GM19238 (cell line): ENCODE data around the gene ZNHIT2.

Experiments
- DNase-seq: peaks from one replicate; pipeline ENCODE4 v3.0.0; 2011; ENCODE audit warnings: low spot score; ENCODE audit not compliant: insufficient read length

The ZNHIT2 gene

DNA sequence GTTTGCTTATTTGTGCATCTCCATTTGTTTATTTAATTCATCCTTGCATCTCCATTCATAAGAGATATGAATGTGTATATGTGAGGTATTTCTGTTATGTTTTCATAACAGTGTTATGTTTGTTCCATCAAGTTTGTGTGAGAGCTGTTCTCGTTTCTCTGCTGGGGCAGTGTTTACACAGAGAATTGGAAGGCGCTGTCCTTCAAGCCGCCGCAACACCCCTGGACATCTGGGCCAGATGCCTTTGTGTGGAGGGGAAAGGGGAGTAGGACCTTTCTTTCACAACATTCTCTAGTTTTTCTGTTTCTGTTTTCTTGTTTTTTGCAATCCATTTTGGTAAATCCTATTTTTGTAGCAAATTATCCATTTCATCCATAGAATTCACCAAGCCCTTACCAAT, 12.9 kb downstream of the ZNHIT2 start:
- DNase-seq = no peak

DNA sequence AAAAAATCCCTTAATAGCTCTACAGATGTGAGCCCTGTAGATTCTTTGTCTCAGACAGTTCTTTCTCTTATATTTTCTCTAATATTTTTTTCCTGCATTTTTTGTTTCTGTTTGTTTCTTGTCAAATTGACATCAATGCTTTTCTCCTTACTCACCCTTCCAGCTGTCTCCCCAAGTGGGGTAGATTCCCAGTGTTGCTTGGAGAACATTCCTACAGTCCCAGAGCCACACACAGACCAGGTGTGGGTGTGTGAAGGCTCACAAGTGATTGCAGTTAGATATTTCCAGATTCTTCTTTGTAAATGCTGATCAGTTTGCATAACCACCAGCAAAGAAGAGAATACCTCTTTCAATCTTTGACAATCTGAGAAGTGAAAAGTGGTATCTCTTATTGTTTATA, 14.0 kb downstream of the ZNHIT2 start:
- DNase-seq = no peak

DNA sequence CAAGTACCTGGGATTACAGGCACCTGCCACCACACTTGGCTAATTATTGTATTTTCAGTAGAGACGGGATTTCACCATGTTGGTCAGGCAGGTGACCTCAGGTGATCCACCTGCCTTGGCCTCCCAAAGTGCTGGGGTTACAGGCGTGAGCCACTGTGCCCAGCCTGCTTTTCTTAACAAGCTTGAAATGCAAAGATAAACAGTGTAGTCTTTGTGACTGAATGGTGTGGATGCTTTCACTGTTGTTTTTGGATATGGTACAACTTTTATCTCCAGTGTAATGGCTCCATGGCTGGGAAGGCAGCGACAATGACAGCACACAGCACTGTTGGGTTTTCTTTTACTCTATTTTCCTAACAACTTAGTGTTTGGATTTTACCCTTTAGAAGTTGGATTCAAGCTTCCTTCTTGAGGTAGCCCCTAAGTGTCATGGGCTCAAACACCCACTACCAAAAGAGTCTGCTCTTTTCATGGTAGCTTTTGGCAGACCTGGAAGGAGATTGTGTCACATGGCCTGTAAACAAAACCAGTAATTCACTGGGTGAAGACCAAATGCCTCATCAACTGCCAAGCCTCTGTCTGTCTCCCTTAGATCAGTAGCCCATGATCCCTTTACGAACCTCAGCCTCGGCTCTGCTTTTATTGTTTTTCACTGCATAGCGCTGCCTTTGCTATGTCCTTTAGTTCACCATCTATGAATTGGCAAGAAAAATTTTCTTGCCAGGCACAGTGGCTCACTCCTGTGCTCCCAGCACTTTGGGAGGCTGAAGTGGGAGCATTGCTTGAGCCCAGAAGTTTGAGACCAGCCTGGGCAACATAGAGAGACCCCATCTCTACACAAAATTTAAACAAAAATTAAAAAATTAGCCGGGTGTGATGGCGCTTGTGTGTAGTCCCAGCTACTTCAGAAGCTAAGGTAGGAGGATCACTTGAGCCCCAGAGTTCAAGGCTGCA, 15.1 kb downstream of the ZNHIT2 start:
- no peak for DNase-seq

DNA sequence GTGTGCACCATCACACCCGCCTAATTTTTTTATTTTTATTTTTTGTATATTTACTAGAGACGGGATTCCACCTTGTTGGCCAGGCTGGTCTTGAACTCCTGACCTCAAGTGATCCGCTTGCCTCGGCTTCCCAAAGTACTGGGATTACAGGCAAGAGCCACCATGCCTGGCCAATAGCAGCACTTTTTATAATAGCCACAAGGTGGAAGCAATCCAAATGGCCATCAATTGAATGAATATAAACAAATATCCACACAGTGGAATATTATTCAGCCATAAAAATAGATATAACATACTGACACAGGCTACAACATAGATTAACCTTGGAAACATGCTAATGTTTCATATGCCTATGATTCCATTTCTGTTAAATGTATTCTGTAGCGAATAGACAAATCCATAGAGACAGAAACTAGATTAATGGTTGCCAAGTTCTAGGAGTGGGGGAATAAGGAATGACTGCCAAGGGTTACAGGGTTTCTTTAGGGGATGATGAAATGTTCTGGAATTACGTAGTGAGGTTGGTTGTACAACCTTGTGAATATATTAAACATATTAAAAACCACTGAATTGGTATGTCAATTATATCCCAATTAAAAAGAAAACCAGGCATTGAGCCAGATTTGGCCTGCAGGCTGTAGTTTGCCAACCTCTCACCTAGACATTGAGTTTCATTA, 16.7 kb downstream of the ZNHIT2 start:
- DNase-seq = no peak

DNA sequence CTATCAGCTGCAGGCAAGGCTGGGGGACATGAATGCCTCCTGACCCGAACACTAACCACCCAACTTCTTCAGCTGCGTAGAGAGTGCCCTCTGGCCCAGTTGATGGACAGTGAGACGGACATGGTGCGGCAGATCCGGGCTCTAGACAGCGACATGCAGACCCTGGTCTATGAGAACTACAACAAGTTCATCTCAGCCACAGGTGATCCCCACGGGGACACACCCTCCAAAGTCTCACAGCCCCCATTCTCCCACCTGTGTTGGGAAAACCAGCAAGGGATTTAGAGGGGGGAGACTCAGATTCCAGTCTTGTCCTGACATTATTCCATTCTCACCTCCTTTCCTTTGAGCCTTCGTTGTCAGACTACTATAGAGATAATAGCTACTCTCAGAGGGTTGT, 20.6 kb downstream of the ZNHIT2 start:
- no peak for DNase-seq

DNA sequence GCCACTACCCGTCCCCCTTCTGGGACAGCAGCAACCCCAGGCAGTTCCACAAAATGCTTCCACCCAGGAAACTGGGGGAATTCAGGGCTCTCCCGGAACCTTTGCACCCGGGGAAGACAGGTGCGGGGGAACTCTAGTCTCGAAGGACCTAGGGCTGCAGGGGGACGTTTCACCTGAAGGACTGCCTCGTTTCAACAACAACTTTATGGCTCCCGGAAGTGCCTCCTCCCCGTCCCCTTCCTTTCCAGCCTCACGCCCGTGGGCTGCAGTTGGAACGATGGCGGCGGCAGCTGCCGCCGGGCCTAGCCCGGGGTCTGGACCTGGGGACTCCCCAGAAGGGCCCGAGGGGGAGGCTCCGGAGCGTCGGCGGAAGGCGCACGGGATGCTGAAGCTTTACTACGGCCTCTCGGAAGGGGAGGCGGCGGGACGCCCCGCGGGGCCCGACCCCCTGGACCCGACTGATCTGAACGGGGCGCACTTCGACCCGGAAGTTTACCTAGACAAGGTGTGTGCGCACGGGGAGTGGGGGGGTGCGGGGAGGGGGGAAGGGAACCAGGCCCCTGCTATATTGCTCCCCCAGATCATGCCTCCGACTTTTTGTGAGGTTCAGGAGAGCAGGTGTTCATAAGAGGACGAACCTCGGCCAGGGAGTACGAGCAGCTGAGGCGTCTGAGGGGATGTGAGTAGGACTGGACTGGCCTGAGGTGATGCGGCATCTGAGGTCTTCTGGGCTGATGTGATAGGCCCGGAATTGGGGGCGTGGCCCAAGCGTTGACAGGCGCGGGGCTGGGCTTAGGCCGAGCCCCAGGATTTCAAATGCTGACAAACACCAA, 21.3 kb downstream of the ZNHIT2 start, which contains the start of gene VPS51:
Gene VPS51 (plus strand): TSS at position 241 of the 833 bp plus-strand sequence. CDS start 37 bp downstream, at position 278.
- DNase-seq = peak; percentile 92

DNA sequence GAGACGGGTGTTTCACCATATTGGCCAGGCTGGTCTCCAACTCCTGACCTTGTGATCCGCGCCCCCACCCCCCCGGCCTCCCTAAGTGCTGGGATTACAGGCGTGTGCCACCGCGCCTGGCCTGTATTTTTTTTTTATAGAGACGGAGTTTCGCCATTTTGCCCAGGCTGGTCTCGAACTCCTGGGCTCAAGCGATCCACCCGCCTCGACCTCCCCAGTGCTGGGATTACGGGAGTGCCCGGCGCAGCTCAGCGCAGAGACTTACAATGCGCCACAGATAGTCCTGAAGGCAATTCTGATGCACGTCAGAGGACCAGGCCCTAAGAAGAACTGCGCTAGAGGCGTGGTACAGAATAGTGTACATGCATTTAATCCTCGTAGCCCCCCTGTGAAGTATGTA, 22.1 kb downstream of the ZNHIT2 start:
- DNase-seq = no peak

DNA sequence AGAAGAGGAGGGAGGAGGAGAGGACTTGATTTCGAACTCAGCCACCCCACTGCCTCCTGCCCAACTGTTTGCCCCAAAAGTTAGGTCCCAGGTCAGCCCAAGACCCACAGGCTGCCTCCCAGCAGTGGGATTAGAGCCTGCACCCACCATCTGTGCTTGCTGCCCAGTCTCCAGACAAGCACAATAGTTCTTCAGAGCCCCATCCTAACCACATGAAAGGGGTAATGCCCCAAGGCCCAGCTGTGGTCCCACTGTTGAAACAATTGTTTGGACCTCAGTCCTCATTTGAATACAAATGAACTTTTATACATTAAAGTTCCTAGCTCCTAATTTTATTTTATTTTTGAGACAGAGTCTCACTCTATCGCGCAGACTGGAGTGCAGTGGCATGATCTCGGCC, 26.9 kb downstream of the ZNHIT2 start:
- DNase-seq = no peak

DNA sequence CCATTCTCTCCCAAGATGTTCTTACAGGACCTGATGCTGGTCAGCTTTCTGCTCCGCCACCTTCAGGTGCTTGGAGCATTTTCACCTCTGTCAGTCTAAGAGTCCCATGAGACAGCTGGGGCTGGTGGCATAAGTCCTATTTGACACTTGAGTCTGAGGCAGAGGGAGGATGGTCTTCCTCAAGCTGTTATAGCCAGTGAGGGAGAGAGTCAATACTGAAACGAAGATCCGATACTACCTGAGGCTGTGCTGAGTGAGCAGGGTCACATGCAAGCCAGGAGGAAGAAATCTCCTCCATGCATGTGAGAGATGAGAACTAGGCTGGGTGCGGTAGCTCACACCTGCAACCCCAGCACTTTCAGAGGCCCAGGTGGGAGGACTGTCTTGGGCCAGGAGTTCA, 27.9 kb downstream of the ZNHIT2 start:
- no peak for DNase-seq

DNA sequence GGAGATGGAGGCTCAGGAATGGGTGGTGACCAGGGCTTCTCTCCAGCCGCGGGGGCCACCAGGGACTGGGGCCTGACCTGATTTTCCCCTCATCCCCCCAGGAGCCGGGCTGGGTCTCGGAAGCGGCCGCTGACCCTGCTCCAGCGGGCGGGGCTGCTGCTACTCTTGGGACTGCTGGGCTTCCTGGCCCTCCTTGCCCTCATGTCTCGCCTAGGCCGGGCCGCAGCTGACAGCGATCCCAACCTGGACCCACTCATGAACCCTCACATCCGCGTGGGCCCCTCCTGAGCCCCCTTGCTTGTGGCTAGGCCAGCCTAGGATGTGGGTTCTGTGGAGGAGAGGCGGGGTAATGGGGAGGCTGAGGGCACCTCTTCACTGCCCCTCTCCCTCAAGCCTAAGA, 29.7 kb downstream of the ZNHIT2 start:
- DNase-seq = no peak

DNA sequence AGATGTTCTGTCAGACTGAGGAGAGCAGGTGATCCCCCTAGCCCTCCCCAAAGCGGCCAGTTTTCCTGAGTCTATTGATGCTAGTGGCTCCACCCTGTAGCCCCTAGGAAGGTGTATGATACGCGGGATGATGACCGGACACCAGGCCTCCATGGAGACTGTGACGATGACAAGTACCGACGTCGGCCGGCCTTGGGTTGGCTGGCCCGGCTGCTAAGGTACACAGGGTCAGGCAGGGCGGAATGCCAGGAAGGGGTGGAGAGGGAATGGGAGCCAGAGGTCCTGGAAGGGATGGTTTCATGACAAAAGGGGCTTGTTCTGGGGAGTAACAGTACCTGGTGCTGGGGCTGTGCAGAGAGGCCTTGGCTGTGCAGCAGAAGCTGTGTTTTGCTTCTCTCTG, 30.3 kb downstream of the ZNHIT2 start:
- DNase-seq = no peak

DNA sequence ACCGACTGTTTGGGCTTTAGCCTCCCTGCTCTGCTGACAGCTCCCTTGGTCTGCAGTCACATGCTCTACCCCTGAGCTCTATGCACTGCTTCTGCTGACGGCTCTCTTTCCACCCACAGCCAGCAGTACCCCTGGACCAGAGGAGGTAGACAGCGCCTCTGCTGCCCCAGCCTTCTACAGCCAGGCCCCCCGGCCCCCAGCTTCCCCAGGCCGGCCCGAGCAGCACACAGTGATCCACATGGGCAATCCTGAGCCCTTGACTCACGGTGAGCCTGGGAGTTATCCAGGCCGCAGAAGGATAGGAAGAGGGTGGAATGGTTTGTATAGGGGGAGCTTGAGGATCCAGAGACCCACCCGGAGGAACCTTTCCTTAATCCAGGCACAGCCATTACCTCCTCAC, 30.7 kb downstream of the ZNHIT2 start:
- DNase-seq = no peak

DNA sequence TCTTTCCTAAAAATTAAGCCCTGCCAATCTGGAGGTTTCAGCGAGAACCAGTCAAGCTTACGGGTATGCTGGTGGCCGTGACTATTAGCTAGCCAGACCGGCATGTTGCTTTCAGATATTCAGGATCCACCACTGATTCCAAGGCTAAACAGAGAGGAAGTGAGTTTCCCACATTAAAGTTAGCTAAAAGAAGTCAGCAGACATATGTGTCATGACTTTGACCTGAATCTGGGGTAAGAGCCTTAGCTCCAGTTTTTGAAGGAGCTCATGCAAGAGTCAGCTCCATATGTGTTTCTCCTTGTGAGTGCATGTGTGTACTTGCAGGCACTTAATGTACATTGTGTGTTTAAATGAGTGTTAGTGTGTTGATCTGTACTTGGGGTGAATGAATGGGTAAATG, 32.1 kb downstream of the ZNHIT2 start:
- DNase-seq = no peak

DNA sequence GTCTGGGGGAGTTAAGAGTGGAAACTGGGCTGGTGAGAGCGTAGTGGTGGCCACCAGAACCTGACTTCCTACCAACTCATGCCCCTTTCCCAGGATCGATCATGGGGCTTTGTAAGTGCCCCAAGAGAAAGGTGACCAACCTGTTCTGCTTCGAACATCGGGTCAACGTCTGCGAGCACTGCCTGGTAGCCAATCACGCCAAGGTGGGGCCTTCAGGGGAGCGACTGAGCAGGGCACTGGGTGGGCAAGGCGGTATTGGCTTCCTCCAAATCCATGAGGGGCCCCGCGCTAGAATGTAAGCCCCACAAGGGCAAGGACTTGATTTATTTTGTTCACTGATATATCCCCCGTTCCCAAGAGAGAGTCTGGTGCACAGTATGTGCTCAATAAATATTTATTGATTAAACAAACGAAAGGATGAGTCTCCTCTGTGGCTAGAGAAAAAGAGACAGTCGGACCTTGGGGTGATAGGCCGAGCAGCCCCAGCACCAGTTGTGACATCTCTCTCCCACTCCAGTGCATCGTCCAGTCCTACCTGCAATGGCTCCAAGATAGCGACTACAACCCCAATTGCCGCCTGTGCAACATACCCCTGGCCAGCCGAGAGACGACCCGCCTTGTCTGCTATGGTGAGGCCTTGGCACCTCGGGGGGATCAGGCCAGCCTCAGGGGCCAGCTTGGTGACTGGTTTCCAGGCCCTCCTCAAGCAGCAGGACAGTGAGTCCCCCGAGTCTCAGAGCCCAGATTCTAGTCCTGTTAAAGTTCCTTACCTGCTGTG, 32.7 kb downstream of the ZNHIT2 start:
- DNase-seq = no peak

DNA sequence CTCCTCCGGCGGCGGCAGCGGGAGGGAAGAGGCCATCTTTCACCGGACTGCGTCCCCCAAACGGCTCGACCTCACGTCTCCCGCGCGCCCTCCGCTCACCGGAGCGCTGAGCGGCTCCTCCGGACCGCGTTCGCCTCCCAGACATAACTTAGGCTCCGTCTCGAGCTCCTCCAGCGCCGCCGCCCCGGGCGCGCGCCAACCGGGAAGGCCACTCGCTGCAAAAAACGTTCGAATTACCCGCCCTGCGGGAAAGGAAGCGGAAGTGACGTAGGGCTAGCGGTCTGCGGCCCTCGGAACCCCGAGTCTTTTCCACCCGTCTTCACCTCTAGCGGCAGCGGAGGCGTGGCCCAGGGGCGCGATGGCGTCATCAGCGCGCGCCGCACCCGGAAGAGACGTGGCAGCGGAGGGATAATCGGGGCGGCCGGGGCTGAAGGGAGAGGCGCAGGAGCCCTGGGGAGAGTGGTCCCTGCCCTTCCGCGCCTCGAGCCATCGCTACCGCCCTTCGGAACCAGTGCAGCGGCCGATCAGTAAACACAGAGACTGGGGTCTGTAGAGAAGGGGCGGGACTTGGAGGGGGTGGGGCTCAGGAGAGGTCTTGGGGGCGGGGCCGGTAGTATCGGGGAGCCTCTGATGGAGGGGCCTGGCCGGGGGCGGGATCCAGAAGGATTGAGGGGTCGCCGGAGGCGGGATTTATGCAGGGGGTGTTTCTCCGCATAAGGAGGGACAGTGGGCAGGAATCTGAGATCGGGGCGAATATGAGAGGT, 33.5 kb downstream of the ZNHIT2 start, which contains the start of the genes CDCA5 and ZFPL1:
Gene CDCA5 (minus strand): TSS at position 207 of the 764 bp plus-strand sequence. CDS start 62 bp downstream, at position 145.
Gene ZFPL1 (plus strand): TSS at position 389 of the 764 bp plus-strand sequence. CDS start 477 bp downstream, outside the sequence.
- DNase-seq = peak; percentile 99

DNA sequence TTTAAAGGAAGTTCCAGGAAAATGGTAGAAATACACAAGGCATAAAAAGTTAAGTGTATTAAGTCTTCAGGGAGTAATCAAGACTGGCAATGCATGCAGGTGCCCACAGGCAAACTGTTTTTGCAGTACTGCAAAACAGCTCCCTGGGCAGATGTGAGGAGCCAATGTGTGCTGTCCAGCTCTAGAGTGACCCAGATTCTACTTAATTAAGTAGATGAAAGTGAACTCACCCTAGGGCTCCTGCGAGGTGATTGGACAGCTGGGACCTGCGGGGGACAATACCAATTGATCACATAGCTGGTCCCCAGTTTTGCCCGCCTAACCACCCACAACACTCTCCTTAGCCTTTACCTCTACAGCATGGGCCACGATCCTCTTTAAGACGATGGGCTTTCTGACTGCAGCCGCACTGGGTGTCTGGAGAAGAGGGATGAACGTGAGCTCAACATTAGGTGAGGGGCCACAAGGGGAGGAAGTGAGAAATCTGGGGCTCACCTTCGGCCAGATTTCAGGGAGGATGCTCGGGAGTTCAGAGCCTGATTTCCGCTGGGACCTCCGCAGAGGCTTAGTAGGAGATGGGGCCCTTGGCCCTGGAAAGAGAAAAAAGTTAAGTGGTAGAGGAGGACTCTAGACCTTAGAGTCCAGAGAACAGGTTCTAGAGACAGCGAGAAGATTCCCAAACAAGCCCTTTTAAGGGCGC, 34.2 kb downstream of the ZNHIT2 start:
- no peak for DNase-seq

DNA sequence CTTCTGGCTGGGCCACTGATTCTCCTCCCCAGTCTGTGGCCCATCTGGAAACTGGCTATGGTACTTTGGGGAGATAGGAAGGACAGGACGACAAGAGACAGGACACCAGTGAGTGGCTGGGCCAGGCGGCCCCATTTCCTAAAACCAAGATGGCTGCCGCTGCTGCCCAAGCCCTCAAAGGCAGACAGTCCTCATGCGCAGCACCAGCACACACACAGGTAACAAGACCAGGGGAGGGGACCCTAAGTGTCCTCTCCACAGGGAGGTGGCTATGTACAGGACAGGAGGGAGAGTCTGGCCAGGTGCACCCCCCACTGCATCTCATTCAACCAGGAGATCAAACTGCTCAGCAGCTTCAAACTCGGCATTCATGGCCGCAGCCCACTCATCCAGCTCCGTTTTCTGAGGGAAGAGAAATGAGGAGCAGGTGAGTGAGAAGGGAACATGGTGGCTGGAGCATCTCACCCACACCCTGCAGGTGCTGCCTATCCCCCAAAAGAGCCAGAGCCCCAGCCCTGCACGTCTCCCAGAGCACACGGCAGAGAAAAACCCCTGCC, 38.6 kb downstream of the ZNHIT2 start:
- DNase-seq = no peak

DNA sequence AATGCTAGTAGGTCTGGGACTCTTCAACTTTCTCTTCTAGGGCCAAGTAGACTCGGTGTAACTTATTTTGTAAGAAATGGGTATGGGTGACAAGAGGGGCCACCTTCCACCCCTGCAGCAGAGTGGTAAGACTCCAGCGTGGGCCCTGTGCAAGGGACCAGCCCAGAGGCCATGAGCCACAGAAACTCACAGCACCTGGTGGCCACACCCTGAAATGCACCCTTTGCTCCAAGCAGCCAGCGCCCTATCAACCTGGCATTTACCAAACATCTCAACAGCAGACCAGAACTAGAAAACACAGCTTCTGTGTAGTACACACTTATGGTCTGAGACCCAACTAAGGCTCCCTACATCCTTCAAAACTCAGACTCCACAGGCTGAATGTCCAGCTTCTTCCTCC, 39.4 kb downstream of the ZNHIT2 start:
- DNase-seq = peak; percentile 57

DNA sequence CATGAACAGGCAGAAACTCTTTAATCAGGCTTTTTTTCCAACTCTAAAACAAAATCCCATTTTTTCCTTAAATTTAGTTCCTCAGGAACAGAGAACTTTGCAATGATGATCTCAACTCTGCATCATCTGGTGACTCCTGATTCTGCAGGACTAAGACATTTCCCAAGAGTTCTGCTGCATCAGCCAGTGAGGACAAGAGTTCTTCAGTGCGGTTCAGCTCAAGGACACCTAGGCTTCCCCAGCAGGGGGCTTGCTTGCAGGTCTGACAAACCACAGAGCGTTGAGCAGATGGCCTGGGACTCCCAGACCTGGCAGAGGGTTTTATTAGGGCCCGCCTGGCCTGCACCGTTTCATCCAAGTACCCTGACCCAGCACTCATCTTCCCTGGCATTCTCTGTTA, 40.0 kb downstream of the ZNHIT2 start:
- no peak for DNase-seq
